Skin of body (tissue), 2 donors: ENCODE results near the gene ANXA8. TPM values are rescaled to one million over a fixed set of nuclear protein-coding genes. Genes with fewer than 3 reads are reported as not detected.
"Not testable (repeated sequence)": the region's sequence is repeated elsewhere in the genome, so short reads cannot be mapped to it uniquely, and the experiment has no call there.

ENCODE experiments used
- DNase-seq: peaks from one replicate; lab custom pipeline; 2025; lab: John Stamatoyannopoulos, UW
- total RNA-seq: library from RNA; depleted of rRNA; stranded (reverse); fragments of >200 nt; gene quantifications from one replicate; pipeline ENCODE4 v1.2.3, GENCODE V29; 2014

Gene ANXA8, protein sequence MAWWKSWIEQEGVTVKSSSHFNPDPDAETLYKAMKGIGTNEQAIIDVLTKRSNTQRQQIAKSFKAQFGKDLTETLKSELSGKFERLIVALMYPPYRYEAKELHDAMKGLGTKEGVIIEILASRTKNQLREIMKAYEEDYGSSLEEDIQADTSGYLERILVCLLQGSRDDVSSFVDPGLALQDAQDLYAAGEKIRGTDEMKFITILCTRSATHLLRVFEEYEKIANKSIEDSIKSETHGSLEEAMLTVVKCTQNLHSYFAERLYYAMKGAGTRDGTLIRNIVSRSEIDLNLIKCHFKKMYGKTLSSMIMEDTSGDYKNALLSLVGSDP
- total RNA-seq = 4.6 TPM

GRCh38 chr10:47483923-47484322 is at the start of gene ANXA8:
TSS of gene ANXA8 (minus strand) at chr10:47484115. CDS start at chr10:47483933, 182 bp downstream.
- DNase-seq = not testable (repeated sequence)

DNA sequence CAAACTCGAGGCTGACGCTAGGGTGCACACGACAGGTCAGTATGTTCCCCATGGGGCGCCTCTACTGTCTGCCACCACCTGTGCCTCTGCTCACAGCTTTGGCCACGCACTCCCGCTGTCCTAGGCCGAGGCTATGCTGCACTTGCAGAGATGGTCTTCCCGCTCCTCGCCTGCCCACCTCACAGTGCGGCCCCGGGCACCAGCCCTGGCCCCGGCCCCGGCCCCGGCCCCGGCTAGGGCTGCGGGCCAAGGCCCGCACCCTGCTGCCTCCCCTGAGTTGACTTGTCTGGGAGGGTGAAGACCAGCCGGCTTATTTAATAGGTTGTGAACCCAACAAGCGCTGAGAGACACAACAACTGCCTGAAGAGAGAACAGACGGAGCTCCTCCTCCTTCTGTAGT is 39.6 kb upstream of the ANXA8 start, which contains the start of gene AGAP9:
AGAP9 (minus strand) TSS at position 164 of the 400 bp plus-strand sequence; CDS start at position 52, 112 bp downstream.
- not testable (repeated sequence) for DNase-seq

- DNase-seq = not testable (repeated sequence)
Observed at GRCh38 chr10:47502313-47502712, 18.4 kb upstream of the ANXA8 start.

GRCh38 chr10:47494226-47494625 is 10.3 kb upstream of the ANXA8 start:
- DNase-seq = not testable (repeated sequence)

DNA sequence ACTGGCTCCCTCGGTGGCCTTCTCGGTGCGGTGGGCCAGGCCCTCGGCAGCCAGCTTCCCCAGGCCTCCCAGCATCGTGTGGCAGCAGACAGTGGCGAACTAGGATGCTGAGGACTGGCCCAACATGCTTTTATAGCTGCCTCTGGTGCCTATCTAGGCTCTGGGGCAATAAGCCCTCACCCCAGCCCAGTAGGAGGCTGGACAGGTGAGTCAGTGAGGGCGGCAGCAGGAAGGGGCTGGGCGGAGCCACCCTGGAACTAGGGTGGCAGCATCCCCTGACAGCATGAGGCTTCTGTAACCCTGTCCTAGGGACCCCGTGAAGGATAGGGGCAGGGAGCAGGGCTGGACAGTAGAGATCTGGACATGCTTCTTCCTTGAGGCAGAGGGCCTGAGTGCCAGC is 7.7 kb upstream of the ANXA8 start, which contains the start of gene FAM25G:
FAM25G (minus strand) TSS at position 101 of the 400 bp plus-strand sequence; CDS start at position 75, 26 bp downstream.
- DNase-seq = not testable (repeated sequence)

GRCh38 chr10:47489630-47490029 is 5.7 kb upstream of the ANXA8 start:
- DNase-seq = not testable (repeated sequence)

GRCh38 chr10:47485943-47486342 is 2.0 kb upstream of the ANXA8 start:
- not testable (repeated sequence) for DNase-seq

GRCh38 chr10:47484786-47485185 is 871 bp upstream of the ANXA8 start:
- DNase-seq = not testable (repeated sequence)

GRCh38 chr10:47482367-47482766 is 1.5 kb downstream of the ANXA8 start:
- DNase-seq = not testable (repeated sequence)

- not testable (repeated sequence) for DNase-seq
Observed at GRCh38 chr10:47481768-47482181, 2.1 kb downstream of the ANXA8 start.

GRCh38 chr10:47481182-47481766 is 2.6 kb downstream of the ANXA8 start:
- not testable (repeated sequence) for DNase-seq

DNA sequence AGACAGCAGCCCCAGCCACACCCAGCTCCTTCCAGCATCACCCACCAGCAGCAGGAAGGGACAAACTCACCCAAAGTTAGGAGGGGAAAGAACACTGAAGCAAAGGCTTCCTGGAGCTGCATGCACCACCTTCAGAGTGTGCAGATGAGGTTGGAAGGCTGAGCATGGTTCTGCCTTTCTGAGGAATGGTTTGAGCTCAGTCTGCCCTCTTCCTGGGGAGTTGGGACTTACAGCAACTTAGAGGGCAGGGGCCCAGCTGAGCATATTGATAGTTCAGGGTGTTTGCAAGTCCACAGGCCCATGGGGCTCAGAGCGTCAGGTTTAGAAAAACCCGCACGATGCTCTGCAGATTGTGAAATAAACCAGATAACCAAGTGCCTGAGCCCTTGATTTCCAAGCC is 3.8 kb downstream of the ANXA8 start:
- not testable (repeated sequence) for DNase-seq

DNA sequence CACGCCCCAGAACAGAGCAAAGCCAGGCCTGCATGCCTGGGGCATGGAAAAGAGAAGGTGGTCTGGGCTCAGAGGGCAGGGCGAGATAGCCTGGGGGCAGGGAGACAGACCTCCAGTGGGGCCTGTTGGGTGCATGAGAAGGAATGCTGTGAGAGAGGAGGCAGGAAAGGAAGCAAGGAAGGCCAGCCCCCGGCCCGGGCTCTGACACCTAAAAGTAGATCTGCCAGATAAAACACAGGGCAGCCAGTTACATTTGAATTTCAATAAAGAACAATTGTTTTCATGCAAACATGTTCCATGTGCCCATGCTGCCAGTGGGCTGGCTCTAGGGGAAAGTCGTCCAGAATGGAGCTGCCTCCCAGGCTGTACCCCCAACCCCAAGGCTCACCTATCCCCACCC is 5.8 kb downstream of the ANXA8 start:
- not testable (repeated sequence) for DNase-seq

GRCh38 chr10:47477078-47477477 is 6.8 kb downstream of the ANXA8 start:
- not testable (repeated sequence) for DNase-seq

- DNase-seq = not testable (repeated sequence)
Observed at GRCh38 chr10:47475101-47475500, 8.8 kb downstream of the ANXA8 start.

GRCh38 chr10:47473516-47473915 is 10.4 kb downstream of the ANXA8 start:
- not testable (repeated sequence) for DNase-seq

- DNase-seq = not testable (repeated sequence)
Observed at GRCh38 chr10:47472647-47473046, 11.3 kb downstream of the ANXA8 start.

DNA sequence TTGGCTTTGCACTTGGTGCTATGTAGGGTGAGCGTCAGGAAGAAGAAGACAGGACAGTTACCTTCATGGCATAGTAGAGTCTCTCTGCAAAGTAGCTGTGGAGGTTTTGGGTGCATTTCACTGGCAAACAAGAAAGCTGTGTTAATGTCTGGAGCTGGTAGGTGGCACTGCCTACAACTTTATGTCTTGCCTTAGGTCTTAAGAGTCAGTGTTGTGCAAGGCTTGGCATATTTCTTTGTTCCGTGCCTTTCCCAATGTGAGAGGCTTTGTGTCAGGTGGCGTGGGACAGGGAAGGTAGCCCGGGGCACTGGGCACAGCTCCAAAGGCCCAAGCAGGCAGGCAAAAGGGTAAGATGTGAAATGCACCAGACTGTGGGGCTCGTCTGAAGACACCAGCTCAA is 11.8 kb downstream of the ANXA8 start:
- DNase-seq = not testable (repeated sequence)

DNA sequence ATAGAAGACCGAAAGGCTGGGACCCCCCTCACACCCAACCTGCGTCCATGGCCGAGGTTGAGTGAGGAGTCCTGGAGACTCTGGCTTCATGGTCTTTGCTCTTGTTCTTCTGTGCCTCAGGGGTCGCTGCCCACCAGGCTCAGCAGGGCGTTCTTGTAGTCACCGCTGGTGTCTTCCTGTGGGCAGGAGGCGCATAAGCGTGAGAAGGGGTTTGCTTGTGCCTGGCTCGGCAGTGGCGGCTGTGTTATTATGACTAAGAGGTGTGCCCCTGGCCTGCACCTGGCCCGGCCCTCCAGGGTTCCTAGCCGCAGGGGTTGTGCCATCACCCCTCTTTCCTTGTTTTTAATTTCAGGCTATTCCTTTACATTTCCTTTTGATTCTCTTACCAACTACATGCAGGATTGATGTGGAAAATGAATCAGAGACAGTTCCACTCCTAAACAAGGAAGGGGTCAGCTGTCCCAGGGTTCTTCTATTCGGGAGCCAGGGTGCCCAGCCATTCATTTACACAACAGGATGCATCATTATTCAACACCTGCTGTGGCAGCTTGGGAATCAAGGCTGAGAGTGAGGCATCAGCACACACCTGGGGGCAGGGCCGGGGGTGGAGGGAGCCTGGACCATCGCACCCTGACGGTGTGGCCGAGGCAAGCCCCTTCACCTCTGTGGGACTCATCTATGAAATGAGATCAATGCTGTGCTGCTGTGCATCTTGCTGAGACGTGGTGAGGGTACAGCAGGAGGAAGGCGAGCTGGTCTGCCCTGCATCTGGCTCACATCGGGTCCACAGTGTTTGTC is 15.0 kb downstream of the ANXA8 start:
- DNase-seq = not testable (repeated sequence)

DNA sequence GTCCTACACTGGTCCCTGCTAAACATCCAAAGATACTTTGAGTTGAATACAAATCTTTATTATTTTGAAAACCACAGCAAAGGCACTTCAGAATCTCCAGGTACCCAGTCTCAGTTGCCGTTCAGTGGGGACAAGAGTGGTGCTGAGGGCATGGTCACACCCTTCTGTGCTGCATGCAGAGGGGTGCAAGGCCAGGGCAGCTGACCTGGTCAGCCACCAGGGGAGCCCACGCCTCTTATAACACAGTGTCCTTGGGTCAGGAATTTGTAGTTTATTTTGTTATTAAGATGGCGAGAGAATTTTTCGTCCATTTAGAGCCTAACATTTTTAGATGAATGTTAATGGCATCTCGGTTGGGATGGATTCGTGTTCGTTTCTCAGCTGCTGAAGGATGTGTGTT is 16.0 kb downstream of the ANXA8 start:
- DNase-seq = not testable (repeated sequence)

- DNase-seq = not testable (repeated sequence)
Observed at GRCh38 chr10:47467458-47467857, 16.5 kb downstream of the ANXA8 start.
